GM23338 (cell line): Measurements from ENCODE around the gene HEMK1. TPM values are rescaled to one million over a fixed set of nuclear protein-coding genes. Genes with fewer than 3 reads are reported as not detected.

Experiments used
- CREB1 ChIP-seq: fragments of 250-450 bp; sonication (Bioruptor Pico); IDR thresholded peaks from 2 replicates; pipeline ENCODE4 v1.5.0; 2020; ENCODE audit warnings: low read depth, mild to moderate bottlenecking, moderate library complexity
- ETS1 ChIP-seq: IDR thresholded peaks from 2 replicates; pipeline ENCODE4 v1.6.1; 2016; ENCODE audit warnings: antibody characterized with exemption
- EZH2 ChIP-seq: fragments of 200-600 bp; sonication (generic); IDR thresholded peaks from one replicate; pipeline ENCODE4 v1.8.0; 2017; ENCODE audit warnings: antibody characterized with exemption, mild to moderate bottlenecking, low read depth; ENCODE audit not compliant: unreplicated experiment
- EZH2phosphoT487 ChIP-seq: fragments of 200-600 bp; sonication (generic); IDR thresholded peaks from one replicate; pipeline ENCODE4 v1.8.1; 2018; ENCODE audit warnings: antibody characterized with exemption; ENCODE audit not compliant: unreplicated experiment
- NANOG ChIP-seq: IDR thresholded peaks from 2 replicates; pipeline ENCODE4 v1.6.1; 2016; ENCODE audit warnings: antibody characterized with exemption, borderline replicate concordance
- POLR2AphosphoS5 ChIP-seq: IDR thresholded peaks from 2 replicates; pipeline ENCODE4 v1.6.1; 2016; ENCODE audit warnings: antibody characterized with exemption, low read depth
- REST ChIP-seq: IDR thresholded peaks from one replicate; pipeline ENCODE4 v1.6.1; 2018; ENCODE audit warnings: antibody characterized with exemption; ENCODE audit not compliant: unreplicated experiment
- ZNF114 ChIP-seq: fragments of 250-450 bp; sonication (Bioruptor Pico); IDR thresholded peaks from 2 replicates; pipeline ENCODE4 v1.5.0; 2020; ENCODE audit warnings: mild to moderate bottlenecking, moderate library complexity
- ZNF331 ChIP-seq: fragments of 250-450 bp; sonication (Bioruptor Pico); IDR thresholded peaks from 2 replicates; pipeline ENCODE4 v1.5.0; 2020; ENCODE audit warnings: low read depth, mild to moderate bottlenecking, moderate library complexity
- polyA plus RNA-seq: library from polyadenylated mRNA; unstranded; fragments of >200 nt; fragmentation: Nextera tagmentation; extraction: Ambion mirVana; gene quantifications from 2 replicates; pipeline ENCODE4 v1.2.1, GENCODE V29; 2016
- total RNA-seq: library from RNA; depleted of rRNA; stranded (reverse); fragments of >200 nt; shearing (Covaris generic); gene quantifications from 2 replicates; pipeline ENCODE4 v1.2.3, GENCODE V29; 2014
- TF ChIP-seq, protein P1 (sequence below): fragments of 250-450 bp; sonication (Bioruptor Pico); IDR thresholded peaks from 2 replicates; pipeline ENCODE4 v1.5.0; 2020; ENCODE audit warnings: mild to moderate bottlenecking, moderate library complexity
- TF ChIP-seq, protein P2 (sequence below), 2 experiments: fragments of 200-600 bp in 1 of 2; sonication (generic) in 1 of 2; conservative IDR thresholded peaks; 2 replicates each; pipeline versions ENCODE4 v1.5.1 to v1.6.1; 2016 to 2017; ENCODE audit warnings: antibody characterized with exemption in 2 of 2, low read depth in 2 of 2, mild to moderate bottlenecking in 2 of 2, moderate library complexity in 1 of 2

HEMK1 gene
- total and polyA plus RNA-seq, 2 experiments from 2014 or later: 5.6 to 10.1 TPM

- TF ChIP-seq, protein P1, sequence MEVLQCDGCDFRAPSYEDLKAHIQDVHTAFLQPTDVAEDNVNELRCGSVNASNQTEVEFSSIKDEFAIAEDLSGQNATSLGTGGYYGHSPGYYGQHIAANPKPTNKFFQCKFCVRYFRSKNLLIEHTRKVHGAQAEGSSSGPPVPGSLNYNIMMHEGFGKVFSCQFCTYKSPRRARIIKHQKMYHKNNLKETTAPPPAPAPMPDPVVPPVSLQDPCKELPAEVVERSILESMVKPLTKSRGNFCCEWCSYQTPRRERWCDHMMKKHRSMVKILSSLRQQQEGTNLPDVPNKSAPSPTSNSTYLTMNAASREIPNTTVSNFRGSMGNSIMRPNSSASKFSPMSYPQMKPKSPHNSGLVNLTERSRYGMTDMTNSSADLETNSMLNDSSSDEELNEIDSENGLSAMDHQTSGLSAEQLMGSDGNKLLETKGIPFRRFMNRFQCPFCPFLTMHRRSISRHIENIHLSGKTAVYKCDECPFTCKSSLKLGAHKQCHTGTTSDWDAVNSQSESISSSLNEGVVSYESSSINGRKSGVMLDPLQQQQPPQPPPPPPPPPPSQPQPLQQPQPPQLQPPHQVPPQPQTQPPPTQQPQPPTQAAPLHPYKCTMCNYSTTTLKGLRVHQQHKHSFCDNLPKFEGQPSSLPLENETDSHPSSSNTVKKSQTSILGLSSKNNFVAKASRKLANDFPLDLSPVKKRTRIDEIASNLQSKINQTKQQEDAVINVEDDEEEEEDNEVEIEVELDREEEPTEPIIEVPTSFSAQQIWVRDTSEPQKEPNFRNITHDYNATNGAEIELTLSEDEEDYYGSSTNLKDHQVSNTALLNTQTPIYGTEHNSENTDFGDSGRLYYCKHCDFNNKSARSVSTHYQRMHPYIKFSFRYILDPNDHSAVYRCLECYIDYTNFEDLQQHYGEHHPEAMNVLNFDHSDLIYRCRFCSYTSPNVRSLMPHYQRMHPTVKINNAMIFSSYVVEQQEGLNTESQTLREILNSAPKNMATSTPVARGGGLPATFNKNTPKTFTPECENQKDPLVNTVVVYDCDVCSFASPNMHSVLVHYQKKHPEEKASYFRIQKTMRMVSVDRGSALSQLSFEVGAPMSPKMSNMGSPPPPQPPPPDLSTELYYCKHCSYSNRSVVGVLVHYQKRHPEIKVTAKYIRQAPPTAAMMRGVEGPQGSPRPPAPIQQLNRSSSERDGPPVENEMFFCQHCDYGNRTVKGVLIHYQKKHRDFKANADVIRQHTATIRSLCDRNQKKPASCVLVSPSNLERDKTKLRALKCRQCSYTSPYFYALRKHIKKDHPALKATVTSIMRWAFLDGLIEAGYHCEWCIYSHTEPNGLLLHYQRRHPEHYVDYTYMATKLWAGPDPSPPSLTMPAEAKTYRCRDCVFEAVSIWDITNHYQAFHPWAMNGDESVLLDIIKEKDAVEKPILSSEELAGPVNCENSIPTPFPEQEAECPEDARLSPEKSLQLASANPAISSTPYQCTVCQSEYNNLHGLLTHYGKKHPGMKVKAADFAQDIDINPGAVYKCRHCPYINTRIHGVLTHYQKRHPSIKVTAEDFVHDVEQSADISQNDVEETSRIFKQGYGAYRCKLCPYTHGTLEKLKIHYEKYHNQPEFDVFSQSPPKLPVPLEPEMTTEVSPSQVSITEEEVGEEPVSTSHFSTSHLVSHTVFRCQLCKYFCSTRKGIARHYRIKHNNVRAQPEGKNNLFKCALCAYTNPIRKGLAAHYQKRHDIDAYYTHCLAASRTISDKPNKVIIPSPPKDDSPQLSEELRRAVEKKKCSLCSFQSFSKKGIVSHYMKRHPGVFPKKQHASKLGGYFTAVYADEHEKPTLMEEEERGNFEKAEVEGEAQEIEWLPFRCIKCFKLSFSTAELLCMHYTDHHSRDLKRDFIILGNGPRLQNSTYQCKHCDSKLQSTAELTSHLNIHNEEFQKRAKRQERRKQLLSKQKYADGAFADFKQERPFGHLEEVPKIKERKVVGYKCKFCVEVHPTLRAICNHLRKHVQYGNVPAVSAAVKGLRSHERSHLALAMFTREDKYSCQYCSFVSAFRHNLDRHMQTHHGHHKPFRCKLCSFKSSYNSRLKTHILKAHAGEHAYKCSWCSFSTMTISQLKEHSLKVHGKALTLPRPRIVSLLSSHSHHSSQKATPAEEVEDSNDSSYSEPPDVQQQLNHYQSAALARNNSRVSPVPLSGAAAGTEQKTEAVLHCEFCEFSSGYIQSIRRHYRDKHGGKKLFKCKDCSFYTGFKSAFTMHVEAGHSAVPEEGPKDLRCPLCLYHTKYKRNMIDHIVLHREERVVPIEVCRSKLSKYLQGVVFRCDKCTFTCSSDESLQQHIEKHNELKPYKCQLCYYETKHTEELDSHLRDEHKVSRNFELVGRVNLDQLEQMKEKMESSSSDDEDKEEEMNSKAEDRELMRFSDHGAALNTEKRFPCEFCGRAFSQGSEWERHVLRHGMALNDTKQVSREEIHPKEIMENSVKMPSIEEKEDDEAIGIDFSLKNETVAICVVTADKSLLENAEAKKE: no peak
- TF ChIP-seq ETS1 (no peak), EZH2phosphoT487 (no peak), ZNF331 (no peak), EZH2 (no peak), NANOG (no peak), ZNF114 (CRISPR knock-in tag) (no peak), POLR2AphosphoS5 (no peak), CREB1 (no peak), REST (no peak)
- TF ChIP-seq, protein P2, sequence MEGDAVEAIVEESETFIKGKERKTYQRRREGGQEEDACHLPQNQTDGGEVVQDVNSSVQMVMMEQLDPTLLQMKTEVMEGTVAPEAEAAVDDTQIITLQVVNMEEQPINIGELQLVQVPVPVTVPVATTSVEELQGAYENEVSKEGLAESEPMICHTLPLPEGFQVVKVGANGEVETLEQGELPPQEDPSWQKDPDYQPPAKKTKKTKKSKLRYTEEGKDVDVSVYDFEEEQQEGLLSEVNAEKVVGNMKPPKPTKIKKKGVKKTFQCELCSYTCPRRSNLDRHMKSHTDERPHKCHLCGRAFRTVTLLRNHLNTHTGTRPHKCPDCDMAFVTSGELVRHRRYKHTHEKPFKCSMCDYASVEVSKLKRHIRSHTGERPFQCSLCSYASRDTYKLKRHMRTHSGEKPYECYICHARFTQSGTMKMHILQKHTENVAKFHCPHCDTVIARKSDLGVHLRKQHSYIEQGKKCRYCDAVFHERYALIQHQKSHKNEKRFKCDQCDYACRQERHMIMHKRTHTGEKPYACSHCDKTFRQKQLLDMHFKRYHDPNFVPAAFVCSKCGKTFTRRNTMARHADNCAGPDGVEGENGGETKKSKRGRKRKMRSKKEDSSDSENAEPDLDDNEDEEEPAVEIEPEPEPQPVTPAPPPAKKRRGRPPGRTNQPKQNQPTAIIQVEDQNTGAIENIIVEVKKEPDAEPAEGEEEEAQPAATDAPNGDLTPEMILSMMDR (conservative IDR thresholded peaks at IDR 0.05; ENCODE audit: low read depth in 2 of 2): no peak
Observed at GRCh38 chr3:50591196-50591741, 21.9 kb downstream of the HEMK1 start (continued).
